Right renal cortex interstitium (tissue), 3 donors: ENCODE measurements around the gene RNF225. TPM values are rescaled to one million over a fixed set of nuclear protein-coding genes. Genes with fewer than 3 reads are reported as not detected.
"Not testable (repeated sequence)": the region's sequence is repeated elsewhere in the genome, so short reads cannot be mapped to it uniquely, and the experiment has no call there.

ENCODE experiments used
- DNase-seq, 3 donors: peaks; one replicate each; pipeline ENCODE4 v3.0.0-alpha.2; 2013; ENCODE audit warnings: low read depth in 3 of 3, low spot score in 2 of 3
- polyA plus RNA-seq, 3 donors: library from polyadenylated mRNA; unstranded; fragments of 120-200 nt; gene quantifications; one replicate each; pipeline ENCODE4 v1.2.1, GENCODE V29; 2013; ENCODE audit not compliant: insufficient read length in 3 of 3

Gene RNF225
- polyA plus RNA-seq, 3 donors, result not detected

DNA sequence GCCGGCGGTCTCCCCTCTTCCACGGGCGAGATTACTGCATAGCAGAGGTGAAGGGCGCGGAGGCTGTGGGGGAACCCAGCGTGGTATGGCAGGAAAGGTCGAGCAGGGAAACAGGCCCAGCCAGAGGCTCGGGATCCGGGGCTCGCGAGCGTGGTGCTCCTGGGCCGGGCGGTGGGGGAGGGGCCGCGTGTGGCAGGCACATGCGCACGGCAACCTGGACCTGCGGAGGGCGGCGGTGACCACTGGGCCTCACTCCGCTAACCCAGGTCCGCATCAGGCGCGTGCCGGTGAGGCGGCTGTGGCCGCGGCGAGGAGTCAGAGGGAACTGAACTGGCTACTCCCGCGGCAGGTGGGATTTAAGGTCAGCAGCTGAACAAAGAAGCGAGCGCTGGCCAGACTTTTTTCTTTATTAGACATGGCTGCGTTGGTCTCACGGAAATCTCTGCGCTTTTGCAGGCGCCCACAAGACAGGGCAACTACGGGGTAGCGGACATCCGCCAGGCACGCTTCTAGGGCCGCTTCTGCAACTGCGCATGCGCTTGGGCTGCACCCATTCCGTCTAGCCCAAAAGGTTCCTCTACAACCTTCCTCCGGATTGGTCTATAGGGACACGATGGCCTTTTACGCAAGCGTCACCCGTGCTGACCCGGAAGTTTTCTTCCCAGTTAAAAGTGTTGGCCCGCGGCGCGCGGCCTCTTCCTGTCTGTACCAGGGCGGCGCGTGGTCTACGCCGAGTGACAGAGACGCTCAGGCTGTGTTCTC is 8.7 kb upstream of the RNF225 start, which contains the start of gene RPS5:
RPS5 (plus strand) TSS at position 694 of the 762 bp plus-strand sequence. CDS start 869 bp downstream, outside the sequence.
- DNase-seq, result peak; percentile 94 to 97 (median 96)

DNA sequence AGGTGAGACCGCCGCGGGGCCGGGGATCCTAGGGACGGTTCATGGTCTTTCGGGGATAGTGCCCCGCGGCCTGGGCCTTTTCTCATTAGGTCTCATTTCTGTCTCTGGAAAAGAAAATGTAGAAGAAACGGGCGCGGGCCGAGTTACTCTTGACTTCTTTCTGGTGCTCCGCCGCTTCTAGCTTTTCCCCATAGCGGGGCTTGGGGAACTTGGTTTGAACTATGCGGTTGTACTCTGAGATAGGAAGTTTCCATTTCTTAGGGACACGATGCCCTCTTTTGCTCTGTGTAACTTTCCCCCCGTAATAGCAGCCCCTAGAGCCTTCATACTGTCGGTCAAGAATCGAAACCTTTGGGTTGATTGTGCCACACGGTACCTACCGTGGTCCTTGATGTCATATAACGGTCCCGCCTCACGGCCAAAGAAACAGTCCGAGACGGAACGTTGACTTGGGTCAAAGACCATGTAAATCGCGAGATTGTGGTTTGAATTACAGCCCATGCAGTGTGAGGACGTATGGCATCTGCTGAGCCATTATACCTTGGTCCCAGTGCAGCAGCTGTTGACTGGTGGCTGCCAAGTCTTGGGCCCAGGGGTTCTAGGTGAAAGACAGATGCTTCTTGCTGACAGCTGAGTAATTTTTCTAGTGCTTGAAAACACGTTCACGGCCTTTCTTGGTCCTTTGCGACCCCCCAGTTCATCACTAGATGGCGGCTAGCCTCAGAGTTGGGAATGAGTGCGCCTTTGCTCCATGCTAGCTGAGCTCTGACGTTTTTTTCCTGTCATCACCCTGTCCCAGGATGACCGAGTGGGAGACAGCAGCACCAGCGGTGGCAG is 7.9 kb upstream of the RNF225 start:
- no peak for DNase-seq

GRCh38 chr19:58388175-58388526 is 7.3 kb upstream of the RNF225 start:
- DNase-seq, result no peak

- DNase-seq, result no peak
Measured at GRCh38 chr19:58392945-58393724, 2.3 kb upstream of the RNF225 start.

GRCh38 chr19:58393725-58394033 is 1.8 kb upstream of the RNF225 start:
- no peak for DNase-seq

DNA sequence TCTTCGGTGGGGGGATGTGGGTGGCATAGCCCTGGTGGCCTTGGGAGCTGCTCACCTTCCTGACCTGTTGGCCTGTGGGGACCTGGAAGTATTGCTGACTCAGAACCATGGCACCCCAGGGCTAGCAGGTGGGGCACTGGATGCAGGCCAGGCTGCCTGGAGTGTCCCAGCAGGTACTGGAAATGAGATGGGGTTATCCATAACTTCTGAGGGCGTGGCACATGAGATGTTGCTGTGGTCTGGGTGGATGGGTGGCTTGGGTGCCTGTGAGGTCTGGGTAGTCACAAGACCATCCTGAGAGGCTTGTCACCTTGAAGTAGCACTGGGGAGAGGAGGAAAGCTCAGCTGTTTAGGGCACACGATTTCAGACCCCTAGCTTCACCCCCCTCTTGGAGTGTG is 636 bp upstream of the RNF225 start:
- no peak for DNase-seq

DNA sequence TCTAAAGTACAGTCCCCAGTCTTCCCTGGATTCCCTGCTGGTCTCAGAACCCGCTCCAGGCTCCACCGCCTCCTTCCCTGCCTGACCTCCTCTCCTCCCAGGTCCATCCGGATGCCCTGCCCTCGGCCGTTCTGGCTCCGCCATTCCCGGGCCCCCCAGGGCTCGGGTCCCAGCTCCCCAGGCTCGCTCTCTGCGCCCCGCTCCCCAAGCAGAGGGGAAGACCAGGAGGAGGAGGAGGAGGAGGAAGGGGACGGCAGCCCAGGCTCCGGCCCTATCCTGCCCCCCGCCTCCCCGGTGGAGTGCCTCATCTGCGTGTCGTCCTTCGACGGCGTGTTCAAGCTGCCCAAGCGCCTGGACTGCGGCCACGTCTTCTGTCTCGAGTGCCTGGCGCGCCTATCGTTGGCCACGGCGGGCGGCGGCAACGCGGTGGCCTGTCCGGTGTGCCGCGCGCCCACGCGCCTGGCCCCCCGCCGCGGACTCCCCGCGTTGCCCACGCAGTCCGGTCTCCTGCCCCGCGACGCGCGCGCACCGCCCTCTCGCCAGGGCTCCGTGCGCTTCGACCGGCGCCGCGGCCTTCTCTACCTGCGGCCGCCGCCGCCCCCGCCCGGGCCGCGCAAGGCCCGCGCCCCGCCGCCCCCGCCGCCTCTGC is 647 bp downstream of the RNF225 start:
- no peak for DNase-seq

- no peak for DNase-seq
Measured at GRCh38 chr19:58396691-58397532, 1.5 kb downstream of the RNF225 start.

DNA sequence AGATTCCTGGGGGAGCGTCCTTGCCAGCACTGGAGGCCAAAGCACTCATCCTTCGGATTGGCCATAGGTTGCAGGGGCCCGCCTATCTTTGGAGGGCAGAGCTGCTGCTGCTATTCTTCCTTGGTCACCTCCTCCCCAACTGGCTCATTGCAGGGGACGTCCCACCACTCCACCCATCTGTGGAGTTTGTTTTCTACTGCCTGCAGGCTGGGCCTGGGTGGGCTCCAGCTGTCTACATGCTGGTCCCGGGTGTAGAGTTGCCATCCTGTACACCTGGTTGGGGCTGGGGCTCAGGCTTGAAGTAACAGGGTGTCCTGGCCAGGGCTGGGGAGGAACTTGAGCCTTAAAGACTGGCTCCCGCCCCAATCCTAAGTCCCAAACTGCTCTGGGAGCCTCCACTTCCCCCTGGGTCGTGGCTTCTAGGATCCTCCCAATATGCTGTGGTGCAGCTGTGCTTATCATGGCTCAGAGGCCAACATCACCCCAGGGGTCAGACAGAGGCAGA is 2.1 kb downstream of the RNF225 start:
- no peak for DNase-seq

GRCh38 chr19:58398087-58398486 is 2.6 kb downstream of the RNF225 start:
- no peak for DNase-seq

DNA sequence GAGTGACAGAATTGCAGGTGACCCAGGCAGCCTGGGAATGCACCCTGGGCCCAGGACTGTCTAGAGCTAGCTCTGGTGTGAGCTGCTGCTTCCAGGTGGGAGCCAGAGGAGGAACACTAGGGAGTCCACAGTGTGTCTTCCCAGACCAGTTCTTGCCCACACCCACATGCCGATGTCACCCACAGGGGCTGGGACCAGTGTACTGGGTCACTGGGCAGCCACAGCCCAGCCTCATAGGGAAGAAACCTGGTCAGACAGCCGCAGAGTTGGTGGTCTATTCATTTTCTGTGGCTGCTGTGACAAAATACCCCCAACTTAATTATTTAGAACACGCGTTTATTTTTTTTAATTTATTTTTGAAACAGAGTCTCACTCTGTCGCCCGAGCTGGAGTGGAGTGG is 3.1 kb downstream of the RNF225 start:
- no peak for DNase-seq

GRCh38 chr19:58399903-58400302 is 4.4 kb downstream of the RNF225 start:
- DNase-seq, result no peak

DNA sequence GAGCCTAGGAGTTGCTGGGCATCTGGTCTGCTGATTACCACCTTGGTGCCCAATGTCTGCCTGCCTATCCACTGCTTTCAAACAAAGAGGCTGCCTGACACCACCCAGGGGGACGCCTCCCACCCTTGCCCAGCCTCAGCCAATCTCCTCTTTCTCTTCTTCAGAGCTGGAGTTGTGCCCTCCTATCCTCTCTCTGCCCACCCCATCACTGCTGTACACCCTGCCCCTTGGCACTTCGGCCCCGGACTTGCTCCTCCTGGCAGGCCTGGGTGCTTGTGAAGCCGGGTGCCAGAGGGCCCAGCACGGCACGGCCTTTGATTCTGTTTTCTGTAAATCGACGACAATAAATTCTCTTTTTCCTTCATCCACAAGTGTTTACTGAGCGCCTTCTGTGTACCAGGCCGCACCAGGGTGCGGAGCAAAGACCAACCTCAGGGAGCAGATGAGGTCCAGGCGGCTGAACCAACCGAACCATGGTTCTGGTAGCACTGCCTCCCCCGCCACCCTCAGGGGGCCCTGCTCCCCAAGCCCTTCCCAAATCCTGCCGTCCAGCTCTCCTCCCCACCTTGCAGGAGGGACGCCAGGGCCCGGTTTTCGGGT is 5.0 kb downstream of the RNF225 start:
- no peak for DNase-seq

- peak; percentile 97 to 98 (median 98) for DNase-seq
Measured at GRCh38 chr19:58400916-58401839, 5.7 kb downstream of the RNF225 start.

GRCh38 chr19:58401840-58402421 is 6.5 kb downstream of the RNF225 start:
- no peak for DNase-seq

- DNase-seq, result not testable (repeated sequence)
Measured at GRCh38 chr19:58403920-58404478, 8.5 kb downstream of the RNF225 start.

- DNase-seq, result no peak
Measured at GRCh38 chr19:58406818-58407657, 11.6 kb downstream of the RNF225 start.
